ENCODE data around the gene NR2F1. TPM values are rescaled to one million over a fixed set of nuclear protein-coding genes. Genes with fewer than 3 reads are reported as not detected.

NR2F1 gene
- total RNA-seq, 6 experiments from 2014 or later: 5.3 to 12.1 (median 9.4) TPM

DNA sequence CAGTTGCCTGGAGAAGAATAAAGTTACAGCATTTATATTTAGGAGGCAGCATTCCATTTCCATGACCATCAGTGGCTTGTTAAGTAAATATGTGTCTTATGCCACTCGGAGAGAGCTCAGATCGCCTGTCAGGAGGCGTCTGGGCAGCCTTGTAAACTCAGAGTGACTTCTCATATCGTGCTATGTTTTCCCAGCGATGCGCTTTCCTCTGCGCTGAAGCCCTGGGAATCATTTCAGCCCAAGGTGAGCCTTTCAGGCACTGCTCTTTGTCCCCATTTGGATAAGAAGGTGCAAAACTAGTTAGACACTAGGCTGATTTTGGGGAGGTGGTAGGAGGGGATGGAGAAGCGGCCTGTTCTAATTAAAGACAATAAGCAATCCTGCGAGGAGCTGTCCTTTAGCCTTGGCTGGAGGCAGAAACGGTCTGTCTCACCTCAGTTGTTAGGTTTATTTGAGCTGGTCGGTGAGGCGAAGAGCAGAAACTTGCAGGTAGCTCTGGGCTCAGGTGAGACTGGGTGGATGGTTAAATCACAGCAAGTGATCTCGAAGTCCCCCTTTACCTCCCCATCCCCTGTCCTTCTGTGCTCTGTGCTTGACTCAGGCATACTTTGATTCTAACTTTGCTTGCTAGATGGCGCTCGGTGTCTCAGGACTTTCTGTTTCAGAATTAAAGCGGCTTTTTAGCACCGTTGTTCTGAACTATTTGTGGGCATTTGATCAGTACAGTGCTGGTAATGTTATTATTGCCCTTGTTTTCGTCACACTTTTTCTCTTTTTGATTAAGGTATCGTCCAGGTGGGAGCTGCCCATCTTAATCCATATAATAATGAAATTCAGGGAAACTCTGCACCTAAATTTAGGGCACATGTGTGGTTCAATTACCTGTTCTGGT, 24.6 kb downstream of the NR2F1 start:
- Histone ChIP-seq H3K4me1 (no peaks in the 10 kb centered on the region), H3K4me3 (no peak overlapping the region), H3K36me3 (no peaks in the 10 kb centered on the region), H3K9me3 (no peaks in the 10 kb centered on the region), H3K27ac (no peak overlapping the region), H3K27me3 (peaks cover 7 to 47% of the 10 kb centered on the region in 2 donors)
- 19% methylated on average over 19 of the region's 19 CpGs for WGBS (ENCODE audit: insufficient coverage, low coverage, low lambda C conversion rate, missing lambda C conversion rate)
- intact Hi-C loops (cut with DNase I): no loop called here
- peak in 1 of 3 donors; percentile 14 for DNase-seq
- TF ChIP-seq, protein P1, sequence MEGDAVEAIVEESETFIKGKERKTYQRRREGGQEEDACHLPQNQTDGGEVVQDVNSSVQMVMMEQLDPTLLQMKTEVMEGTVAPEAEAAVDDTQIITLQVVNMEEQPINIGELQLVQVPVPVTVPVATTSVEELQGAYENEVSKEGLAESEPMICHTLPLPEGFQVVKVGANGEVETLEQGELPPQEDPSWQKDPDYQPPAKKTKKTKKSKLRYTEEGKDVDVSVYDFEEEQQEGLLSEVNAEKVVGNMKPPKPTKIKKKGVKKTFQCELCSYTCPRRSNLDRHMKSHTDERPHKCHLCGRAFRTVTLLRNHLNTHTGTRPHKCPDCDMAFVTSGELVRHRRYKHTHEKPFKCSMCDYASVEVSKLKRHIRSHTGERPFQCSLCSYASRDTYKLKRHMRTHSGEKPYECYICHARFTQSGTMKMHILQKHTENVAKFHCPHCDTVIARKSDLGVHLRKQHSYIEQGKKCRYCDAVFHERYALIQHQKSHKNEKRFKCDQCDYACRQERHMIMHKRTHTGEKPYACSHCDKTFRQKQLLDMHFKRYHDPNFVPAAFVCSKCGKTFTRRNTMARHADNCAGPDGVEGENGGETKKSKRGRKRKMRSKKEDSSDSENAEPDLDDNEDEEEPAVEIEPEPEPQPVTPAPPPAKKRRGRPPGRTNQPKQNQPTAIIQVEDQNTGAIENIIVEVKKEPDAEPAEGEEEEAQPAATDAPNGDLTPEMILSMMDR (IDR thresholded peaks at IDR 0.05): peak in 3 of 4 donors; percentile 44 to 53 (median 51)
- no peak for TF ChIP-seq POLR2A (IDR thresholded peaks at IDR 0.05)
- peak; percentile 85 to 93 (median 90) for ATAC-seq

DNA sequence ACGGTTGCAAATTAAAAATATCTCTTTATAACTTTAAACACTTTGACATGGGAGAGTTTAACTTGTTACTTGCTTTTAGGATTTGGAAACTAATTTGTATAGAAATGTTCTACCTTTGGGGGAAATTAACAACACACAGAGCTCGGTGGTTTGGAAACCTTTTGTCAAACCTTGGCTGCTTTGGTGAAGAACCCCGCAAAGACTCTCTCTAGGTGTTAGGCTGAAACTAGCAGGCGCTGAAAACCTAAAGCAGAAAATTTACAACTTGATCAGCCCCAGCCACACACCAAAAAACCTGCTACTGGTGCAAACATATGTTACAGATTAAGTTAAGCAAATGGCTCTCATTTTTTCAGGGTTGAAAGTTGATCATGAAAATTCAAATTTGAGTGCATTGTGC, 25.8 kb downstream of the NR2F1 start:
- no peak for ATAC-seq
- Histone ChIP-seq H3K27me3 (peaks cover 0 to 52% of the 10 kb centered on the region in 2 donors), H3K4me3 (no peak overlapping the region), H3K4me1 (no peaks in the 10 kb centered on the region), H3K36me3 (no peaks in the 10 kb centered on the region), H3K9me3 (no peaks in the 10 kb centered on the region), H3K27ac (no peak overlapping the region)
- no peak for TF ChIP-seq POLR2A (IDR thresholded peaks at IDR 0.05)
- TF ChIP-seq, protein P1 (IDR thresholded peaks at IDR 0.05): no peak
- intact Hi-C loops (cut with DNase I): no loop called here
- WGBS (ENCODE audit: insufficient coverage, low coverage, low lambda C conversion rate, missing lambda C conversion rate): 15% methylated on average over 4 of the region's 4 CpGs
- no peak for DNase-seq

DNA sequence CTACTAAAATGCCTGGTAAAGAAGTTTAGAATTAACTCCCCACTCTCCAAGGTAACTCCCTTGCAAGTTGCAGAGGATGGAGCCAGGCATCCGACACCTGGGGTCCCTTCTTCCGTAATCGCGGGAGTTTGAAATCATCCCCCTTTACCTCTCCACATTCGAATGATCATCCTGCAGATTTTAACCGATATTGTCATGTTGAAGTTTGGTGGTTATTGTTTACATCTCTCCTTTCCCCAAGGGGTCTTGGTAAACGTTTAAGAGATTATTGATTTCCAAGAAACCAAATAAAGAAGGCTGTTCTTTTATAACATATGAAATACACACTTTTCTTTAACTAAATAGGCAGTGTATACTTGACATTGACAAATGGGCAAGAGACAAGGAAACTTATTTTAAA, 26.7 kb downstream of the NR2F1 start:
- no peaks in the 10 kb centered on the region for H3K9me3 ChIP-seq
- 10% methylated on average over 7 of the region's 7 CpGs for WGBS (ENCODE audit: insufficient coverage, low coverage, low lambda C conversion rate, missing lambda C conversion rate)
- H3K4me3 ChIP-seq: no peak overlapping the region
- no peak for DNase-seq
- intact Hi-C loops (cut with DNase I): no loop called here
- no peaks in the 10 kb centered on the region for H3K4me1 ChIP-seq
- ATAC-seq: no peak
- no peak for TF ChIP-seq POLR2A (IDR thresholded peaks at IDR 0.05)
- TF ChIP-seq, protein P1 (IDR thresholded peaks at IDR 0.05): no peak
- no peak overlapping the region for H3K27ac ChIP-seq
- H3K27me3 ChIP-seq: peaks cover 0 to 52% of the 10 kb centered on the region in 2 donors
- H3K36me3 ChIP-seq: no peaks in the 10 kb centered on the region

DNA sequence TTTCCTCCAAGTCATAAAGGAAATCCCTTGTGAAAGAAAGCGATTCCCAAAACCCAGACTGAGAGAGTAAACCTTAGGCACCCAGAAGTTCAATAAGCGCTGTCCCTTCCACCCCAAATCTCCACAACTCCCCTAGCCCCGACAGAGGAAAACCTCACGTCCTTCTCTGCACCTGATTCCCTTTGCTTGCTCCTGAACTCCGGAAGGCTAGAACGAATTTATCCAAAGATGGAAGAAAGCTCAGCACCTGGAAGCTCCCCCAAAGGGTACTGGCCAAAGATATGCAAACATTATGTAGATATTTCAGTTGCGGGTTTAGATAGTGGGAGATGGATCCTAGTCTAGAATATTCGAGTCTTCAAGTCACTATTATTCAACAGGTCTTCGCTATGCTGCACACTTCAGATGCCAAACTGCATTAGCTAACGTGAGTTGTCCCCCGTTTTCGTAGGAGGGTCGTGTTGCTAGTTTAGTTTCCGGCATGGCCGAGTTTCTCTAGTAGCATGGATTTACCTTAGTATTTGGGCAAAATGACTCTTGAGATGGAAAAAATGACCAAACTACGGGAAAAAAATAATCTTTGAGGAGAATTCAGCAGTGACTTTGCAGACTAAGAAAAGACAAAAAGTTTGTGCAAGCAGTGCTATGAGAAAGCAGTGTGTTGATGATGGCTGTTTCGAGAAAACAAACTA, 27.7 kb downstream of the NR2F1 start:
- WGBS (ENCODE audit: insufficient coverage, low coverage, low lambda C conversion rate, missing lambda C conversion rate): 12% methylated on average over 17 of the region's 17 CpGs
- ATAC-seq (no peak), DNase-seq (no peak)
- intact Hi-C loops (cut with DNase I): no loop called here
- TF ChIP-seq POLR2A (IDR thresholded peaks at IDR 0.05): no peak
- TF ChIP-seq, protein P1 (IDR thresholded peaks at IDR 0.05): no peak
- no peaks in the 10 kb centered on the region for H3K9me3 ChIP-seq
- no peak overlapping the region for H3K4me3 ChIP-seq
- no peaks in the 10 kb centered on the region for H3K4me1 ChIP-seq
- peaks cover 0 to 46% of the 10 kb centered on the region in 2 donors for H3K27me3 ChIP-seq
- no peak overlapping the region for H3K27ac ChIP-seq
- H3K36me3 ChIP-seq: no peaks in the 10 kb centered on the region
